ENCODE results near the gene FAM184B.

The FAM184B gene

GRCh38 chr4:17583276-17583675 is 198.1 kb downstream of the FAM184B start:
- WGBS, 2 experiments (ENCODE audit: insufficient coverage in 2 of 2): 91% methylated on average over 7 to 9 of the region's 9 CpGs
- H3K4me1 ChIP-seq (ENCODE audit: control insufficient read depth, insufficient read depth, low read length, poor library complexity, severe bottlenecking): peaks cover 6% of the 10 kb centered on the region
- H3K9me3 ChIP-seq (ENCODE audit: control insufficient read depth, low read length): no peaks in the 10 kb centered on the region
- H3K27ac ChIP-seq (ENCODE audit: low read depth, low read length, severe bottlenecking): no peak overlapping the region
- H3K36me3 ChIP-seq (ENCODE audit: control insufficient read depth, insufficient read depth, low read length): peaks cover 67% of the 10 kb centered on the region
- no peak overlapping the region for H3K4me3 ChIP-seq (ENCODE audit: extremely low read depth, insufficient read depth, low read length, poor library complexity, severe bottlenecking)

DNA sequence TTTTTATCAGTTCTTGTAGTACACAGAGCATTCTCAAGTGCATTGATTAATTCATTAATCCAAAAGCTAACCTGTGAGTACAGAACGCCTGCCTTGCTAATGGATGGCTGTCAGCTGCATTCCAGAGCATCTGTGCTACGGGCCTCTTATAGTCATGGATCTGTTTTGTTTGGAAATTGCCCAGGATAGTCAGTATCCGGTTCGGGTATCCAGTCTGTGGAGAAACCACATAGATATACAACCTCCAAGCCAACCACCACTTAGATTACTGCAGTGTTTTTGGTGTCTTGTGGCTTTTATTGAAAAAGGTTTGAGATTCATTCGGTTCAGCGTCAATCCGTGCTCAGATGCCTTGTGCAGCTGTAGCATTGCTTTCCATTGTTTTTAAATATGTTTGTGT is 200.5 kb downstream of the FAM184B start:
- peaks cover 6% of the 10 kb centered on the region for H3K4me1 ChIP-seq (ENCODE audit: control insufficient read depth, insufficient read depth, low read length, poor library complexity, severe bottlenecking)
- H3K4me3 ChIP-seq (ENCODE audit: extremely low read depth, insufficient read depth, low read length, poor library complexity, severe bottlenecking): no peak overlapping the region
- H3K27ac ChIP-seq (ENCODE audit: low read depth, low read length, severe bottlenecking): no peak overlapping the region
- peaks cover 53% of the 10 kb centered on the region for H3K36me3 ChIP-seq (ENCODE audit: control insufficient read depth, insufficient read depth, low read length)
- no peaks in the 10 kb centered on the region for H3K9me3 ChIP-seq (ENCODE audit: control insufficient read depth, low read length)
- 90 to 97% methylated on average over 2 to 4 of the region's 7 CpGs for WGBS, 2 experiments (ENCODE audit: insufficient coverage in 2 of 2)
